ENCODE results near the gene HDAC4.

HDAC4 gene

GRCh38 chr2:239103125-239104098 lies 297.4 kb downstream of the HDAC4 start:
- in situ Hi-C loops (cut with MboI; ENCODE audit: low sequenced_read_pairs) = no loop called here

- in situ Hi-C loops (cut with MboI; ENCODE audit: low sequenced_read_pairs) = no loop called here
These were observed 298.6 kb downstream of the HDAC4 start for GRCh38 chr2:239102266-239102665.

GRCh38 chr2:239101807-239102206 lies 299.0 kb downstream of the HDAC4 start:
- in situ Hi-C loops (cut with MboI; ENCODE audit: low sequenced_read_pairs) = no loop called here

DNA sequence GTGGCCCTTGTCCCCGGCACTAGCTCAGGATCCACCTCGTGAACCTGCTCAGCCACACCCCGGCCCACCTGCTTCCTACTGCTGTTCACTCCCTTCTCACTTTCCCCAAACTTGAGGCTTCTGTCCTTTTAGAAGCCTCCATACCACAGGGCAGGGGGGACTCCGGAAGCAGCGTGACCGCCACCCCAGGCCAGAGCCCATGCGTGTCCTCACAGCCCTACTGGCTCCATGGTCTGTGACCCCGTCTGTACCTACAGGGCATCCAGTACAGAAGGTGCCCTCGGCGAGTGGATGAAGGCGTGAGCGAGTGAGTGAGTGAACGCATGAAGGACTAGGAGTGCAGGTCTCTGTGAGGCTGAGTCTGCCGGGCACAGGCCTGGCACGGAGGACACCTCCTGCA lies 299.7 kb downstream of the HDAC4 start:
- in situ Hi-C loops (cut with MboI; ENCODE audit: low sequenced_read_pairs) = no loop called here

DNA sequence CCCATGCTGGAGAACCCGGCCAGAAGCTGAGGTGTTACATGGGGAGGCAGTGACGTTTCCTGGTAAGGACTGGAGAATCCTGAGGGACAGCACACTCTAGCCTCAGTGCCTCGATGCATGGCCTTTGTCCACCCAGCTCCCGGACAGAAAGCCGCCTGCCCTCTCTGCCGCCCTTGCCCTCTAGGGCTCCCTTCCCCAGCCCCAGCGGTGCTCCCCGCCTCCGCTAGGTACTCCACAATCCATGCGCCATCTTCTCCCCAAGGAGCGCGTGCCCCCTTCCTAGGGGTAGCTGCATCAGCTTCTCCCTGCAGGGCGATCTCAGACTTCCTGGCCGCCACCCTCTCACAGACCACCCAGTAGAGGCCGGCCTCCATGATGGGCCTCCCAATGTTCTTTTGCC lies 301.3 kb downstream of the HDAC4 start:
- in situ Hi-C loops (cut with MboI; ENCODE audit: low sequenced_read_pairs) = no loop called here

- in situ Hi-C loops (cut with MboI; ENCODE audit: low sequenced_read_pairs) = no loop called here
These were observed 302.4 kb downstream of the HDAC4 start for GRCh38 chr2:239098288-239098970.

DNA sequence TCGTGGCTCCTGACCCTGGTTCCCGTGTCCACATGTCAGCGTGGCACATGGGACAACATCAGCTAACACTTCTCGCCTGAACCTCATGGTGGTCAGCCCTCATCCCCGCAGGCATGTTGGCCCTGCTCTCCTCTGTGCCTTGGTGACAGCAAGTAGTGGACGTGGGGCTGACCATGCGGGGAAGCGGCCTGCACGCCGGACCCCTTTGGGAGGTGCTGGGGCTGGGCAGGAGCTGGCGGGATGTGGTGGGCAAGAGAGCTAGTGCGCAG lies 303.5 kb downstream of the HDAC4 start:
- in situ Hi-C loops (cut with MboI; ENCODE audit: low sequenced_read_pairs) = no loop called here

GRCh38 chr2:239096676-239097427 lies 304.0 kb downstream of the HDAC4 start:
- in situ Hi-C loops (cut with MboI; ENCODE audit: low sequenced_read_pairs) = no loop called here

DNA sequence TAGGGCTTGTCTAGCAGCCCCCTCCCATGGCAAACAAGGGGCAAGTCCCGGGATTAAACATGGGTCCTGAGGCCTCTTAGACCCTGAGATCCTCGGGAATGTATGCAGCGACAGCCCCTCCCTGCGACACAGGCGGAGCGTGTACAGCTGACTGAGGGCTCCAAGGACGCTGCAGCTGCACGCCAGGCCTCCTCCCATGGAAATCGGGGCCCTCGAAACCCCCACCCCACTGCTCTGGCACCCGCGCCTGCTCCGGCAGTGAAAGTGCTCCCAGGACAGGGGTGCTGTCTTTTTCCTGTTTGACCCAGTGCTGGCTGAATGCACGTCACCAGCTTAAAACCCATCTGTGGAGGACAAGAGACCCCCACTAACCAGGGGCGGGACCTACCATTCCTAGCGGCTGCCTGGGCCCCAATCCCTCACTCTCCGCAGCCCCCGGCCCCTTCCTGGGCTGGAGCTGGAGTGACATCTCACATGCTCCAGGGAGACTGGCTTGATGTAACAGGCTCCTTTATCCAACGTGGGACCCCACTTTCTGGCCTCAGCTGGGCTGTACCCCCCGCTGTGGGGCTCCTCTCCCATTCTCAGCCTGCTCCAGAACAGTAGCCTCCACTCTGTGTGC lies 305.2 kb downstream of the HDAC4 start:
- in situ Hi-C loops (cut with MboI; ENCODE audit: low sequenced_read_pairs) = no loop called here

GRCh38 chr2:239094867-239095266 lies 306.0 kb downstream of the HDAC4 start:
- in situ Hi-C loops (cut with MboI; ENCODE audit: low sequenced_read_pairs) = no loop called here

DNA sequence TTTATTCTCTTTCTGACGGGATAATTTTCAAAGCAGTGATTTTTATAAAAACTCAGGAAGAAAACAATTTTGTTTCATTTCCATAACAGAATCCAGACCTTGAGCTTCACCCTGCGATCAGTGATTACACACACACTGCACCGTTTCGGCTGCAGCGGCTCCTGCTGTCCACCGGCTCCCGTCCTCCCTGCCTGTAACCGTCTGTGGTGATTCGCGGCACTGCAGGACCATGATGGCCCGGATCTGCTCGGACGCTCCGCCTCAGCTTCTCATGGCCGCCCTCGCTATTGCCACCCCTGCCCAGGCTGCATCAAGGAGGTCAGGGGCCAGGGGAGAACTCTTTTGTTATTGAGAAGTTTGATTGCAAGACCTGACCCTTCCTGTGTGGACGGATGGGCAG lies 306.9 kb downstream of the HDAC4 start:
- in situ Hi-C loops (cut with MboI; ENCODE audit: low sequenced_read_pairs) = no loop called here

DNA sequence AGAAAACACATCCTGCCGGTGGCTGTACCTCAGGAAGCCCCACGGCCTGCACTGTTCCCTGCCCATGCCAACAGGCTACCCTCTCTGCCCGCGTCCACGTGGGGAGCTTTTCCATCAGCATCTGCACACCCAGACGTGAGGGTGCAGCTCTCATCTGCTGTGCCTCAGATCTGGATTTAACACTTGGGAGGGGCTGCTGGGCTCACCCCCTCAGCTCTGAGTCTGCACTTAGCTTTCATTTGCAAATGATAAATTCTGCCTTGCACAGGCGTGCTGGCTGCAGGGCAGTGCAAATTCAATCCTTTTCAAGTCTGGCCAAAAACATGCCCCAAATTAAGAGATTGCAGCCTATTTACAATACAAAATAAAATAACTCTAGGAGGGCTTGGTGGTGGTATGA lies 307.3 kb downstream of the HDAC4 start:
- in situ Hi-C loops (cut with MboI; ENCODE audit: low sequenced_read_pairs) = no loop called here

GRCh38 chr2:239092571-239093294 lies 308.1 kb downstream of the HDAC4 start:
- in situ Hi-C loops (cut with MboI; ENCODE audit: low sequenced_read_pairs) = no loop called here

DNA sequence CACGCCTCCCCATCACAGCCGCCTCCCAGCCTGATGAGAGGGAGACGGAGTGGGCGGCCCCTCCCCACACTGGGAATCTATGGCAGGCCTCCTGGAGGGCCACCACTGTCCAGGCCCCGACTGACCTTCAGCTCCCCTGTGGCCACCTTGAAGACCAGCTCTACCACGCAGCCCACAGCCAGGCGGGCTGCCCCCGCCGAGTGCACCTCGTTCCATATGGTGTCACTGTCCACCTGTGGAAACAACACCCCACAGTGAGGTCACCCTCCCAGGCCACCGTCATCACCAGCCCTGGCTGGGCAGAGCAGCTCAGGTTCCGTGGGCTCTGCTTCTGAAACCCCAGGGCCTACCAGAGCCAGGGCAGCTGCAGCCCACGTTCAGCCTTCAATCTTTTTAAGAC lies 310.9 kb downstream of the HDAC4 start:
- in situ Hi-C loops (cut with MboI; ENCODE audit: low sequenced_read_pairs) = no loop called here

GRCh38 chr2:239087046-239087710 lies 313.6 kb downstream of the HDAC4 start:
- in situ Hi-C loops (cut with MboI; ENCODE audit: low sequenced_read_pairs) = no loop called here

GRCh38 chr2:239086325-239087020 lies 314.3 kb downstream of the HDAC4 start:
- in situ Hi-C loops (cut with MboI; ENCODE audit: low sequenced_read_pairs) = no loop called here

GRCh38 chr2:239085201-239085992 lies 315.4 kb downstream of the HDAC4 start:
- in situ Hi-C loops (cut with MboI; ENCODE audit: low sequenced_read_pairs) = no loop called here

GRCh38 chr2:239084007-239084406 lies 316.8 kb downstream of the HDAC4 start:
- in situ Hi-C loops (cut with MboI; ENCODE audit: low sequenced_read_pairs) = no loop called here

GRCh38 chr2:239082425-239082824 lies 318.4 kb downstream of the HDAC4 start:
- in situ Hi-C loops (cut with MboI; ENCODE audit: low sequenced_read_pairs) = no loop called here
